RWPE2 (cell line): ENCODE results near the gene MDH1B.
"Not testable (repeated sequence)": the region's sequence is repeated elsewhere in the genome, so short reads cannot be mapped to it uniquely, and the experiment has no call there.

Experiments used
- ATAC-seq: fragments of 200-7000 bp; cut with Tn5 transposase; 3 replicates; pipeline ENCODE4 v1.9.1; 2021; ENCODE audit warnings: low read depth
- DNase-seq: peaks from one replicate; pipeline ENCODE4 v3.0.0-alpha.2; 2020; ENCODE audit warnings: low spot score
- H3K27ac ChIP-seq: fragments of 450-650 bp; 2 replicates; pipeline ENCODE4 v1.5.1; 2017; ENCODE audit warnings: mild to moderate bottlenecking; ENCODE audit not compliant: poor library complexity, severe bottlenecking
- H3K27me3 ChIP-seq: fragments of 250-450 bp; sonication (Bioruptor Pico); 2 replicates; pipeline ENCODE4 v1.5.1; 2021; ENCODE audit warnings: mild to moderate bottlenecking, moderate library complexity; ENCODE audit not compliant: insufficient read depth, poor library complexity, severe bottlenecking
- H3K36me3 ChIP-seq: fragments of 250-450 bp; sonication (Bioruptor Pico); 2 replicates; pipeline ENCODE4 v1.5.1; 2020; ENCODE audit warnings: low read depth, mild to moderate bottlenecking, moderate library complexity
- H3K4me1 ChIP-seq: fragments of 250-450 bp; sonication (Bioruptor Pico); 2 replicates; pipeline ENCODE4 v1.5.1; 2021; ENCODE audit warnings: mild to moderate bottlenecking, moderate library complexity; ENCODE audit not compliant: insufficient read depth, poor library complexity, severe bottlenecking
- H3K4me3 ChIP-seq: fragments of 250-450 bp; sonication (Bioruptor Pico); 2 replicates; pipeline ENCODE4 v1.5.1; 2021; ENCODE audit warnings: mild to moderate bottlenecking, moderate library complexity; ENCODE audit not compliant: severe bottlenecking
- H3K9me3 ChIP-seq: fragments of 250-450 bp; sonication (Bioruptor Pico); 2 replicates; pipeline ENCODE4 v1.5.1; 2021; ENCODE audit warnings: mild to moderate bottlenecking, moderate library complexity; ENCODE audit not compliant: severe bottlenecking
- TF ChIP-seq, protein P1 (sequence below): fragments of 450-650 bp; IDR thresholded peaks from one replicate; pipeline ENCODE4 v1.5.1; 2017; ENCODE audit warnings: mild to moderate bottlenecking, moderate library complexity; ENCODE audit not compliant: poor library complexity, severe bottlenecking

The MDH1B gene

DNA sequence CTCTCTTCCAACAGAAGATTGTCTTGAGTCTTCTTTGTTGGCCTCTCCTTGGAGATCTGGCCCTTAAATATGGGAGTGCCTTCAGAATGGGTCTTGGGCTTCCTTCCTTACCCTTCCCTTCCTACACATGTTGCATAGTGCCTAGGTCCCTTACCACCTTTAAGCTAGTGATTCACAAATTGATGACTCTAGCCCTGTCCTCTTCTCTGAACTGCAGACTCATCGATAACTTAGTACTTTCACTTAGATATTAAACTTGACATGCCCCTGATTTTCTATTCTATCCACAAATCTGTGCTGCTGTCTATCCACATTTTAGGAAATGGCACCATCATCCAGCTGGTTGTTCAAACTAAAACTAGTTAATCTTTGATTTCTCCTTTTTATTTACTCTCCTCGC is 37.8 kb downstream of the MDH1B start:
- TF ChIP-seq, protein P1, sequence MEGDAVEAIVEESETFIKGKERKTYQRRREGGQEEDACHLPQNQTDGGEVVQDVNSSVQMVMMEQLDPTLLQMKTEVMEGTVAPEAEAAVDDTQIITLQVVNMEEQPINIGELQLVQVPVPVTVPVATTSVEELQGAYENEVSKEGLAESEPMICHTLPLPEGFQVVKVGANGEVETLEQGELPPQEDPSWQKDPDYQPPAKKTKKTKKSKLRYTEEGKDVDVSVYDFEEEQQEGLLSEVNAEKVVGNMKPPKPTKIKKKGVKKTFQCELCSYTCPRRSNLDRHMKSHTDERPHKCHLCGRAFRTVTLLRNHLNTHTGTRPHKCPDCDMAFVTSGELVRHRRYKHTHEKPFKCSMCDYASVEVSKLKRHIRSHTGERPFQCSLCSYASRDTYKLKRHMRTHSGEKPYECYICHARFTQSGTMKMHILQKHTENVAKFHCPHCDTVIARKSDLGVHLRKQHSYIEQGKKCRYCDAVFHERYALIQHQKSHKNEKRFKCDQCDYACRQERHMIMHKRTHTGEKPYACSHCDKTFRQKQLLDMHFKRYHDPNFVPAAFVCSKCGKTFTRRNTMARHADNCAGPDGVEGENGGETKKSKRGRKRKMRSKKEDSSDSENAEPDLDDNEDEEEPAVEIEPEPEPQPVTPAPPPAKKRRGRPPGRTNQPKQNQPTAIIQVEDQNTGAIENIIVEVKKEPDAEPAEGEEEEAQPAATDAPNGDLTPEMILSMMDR, result no peak
- no peak overlapping the region for H3K27ac ChIP-seq
- H3K4me3 ChIP-seq, result no peak overlapping the region
- H3K36me3 ChIP-seq, result no peaks in the 10 kb centered on the region
- H3K27me3 ChIP-seq, result no peaks in the 10 kb centered on the region
- H3K9me3 ChIP-seq, result no peaks in the 10 kb centered on the region
- H3K4me1 ChIP-seq, result no peaks in the 10 kb centered on the region
- ATAC-seq, result no peak
- DNase-seq, result no peak

DNA sequence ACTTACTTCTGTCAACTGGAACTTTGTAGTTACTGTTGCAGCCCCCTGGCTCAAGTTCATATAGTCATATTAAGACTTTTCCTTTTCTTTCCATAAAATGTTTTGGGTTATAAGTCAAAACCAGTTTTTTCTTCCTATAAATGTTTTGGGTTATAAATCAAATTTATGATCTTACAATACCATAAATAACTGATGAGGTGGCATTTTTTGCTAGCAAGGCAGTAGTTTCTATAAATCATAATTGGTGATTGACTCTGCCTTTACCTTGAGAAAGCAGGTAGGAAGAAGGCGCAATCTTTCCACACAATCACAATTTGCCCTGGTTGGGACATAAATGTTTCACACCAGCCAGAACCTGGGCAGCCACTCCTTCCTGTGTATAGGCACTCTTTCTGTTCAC is 41.8 kb downstream of the MDH1B start:
- Histone ChIP-seq H3K4me3 (no peak overlapping the region), H3K36me3 (no peaks in the 10 kb centered on the region), H3K4me1 (no peaks in the 10 kb centered on the region), H3K27me3 (no peaks in the 10 kb centered on the region), H3K9me3 (no peaks in the 10 kb centered on the region), H3K27ac (no peak overlapping the region)
- DNase-seq, result no peak
- ATAC-seq, result no peak
- TF ChIP-seq, protein P1, result no peak

DNA sequence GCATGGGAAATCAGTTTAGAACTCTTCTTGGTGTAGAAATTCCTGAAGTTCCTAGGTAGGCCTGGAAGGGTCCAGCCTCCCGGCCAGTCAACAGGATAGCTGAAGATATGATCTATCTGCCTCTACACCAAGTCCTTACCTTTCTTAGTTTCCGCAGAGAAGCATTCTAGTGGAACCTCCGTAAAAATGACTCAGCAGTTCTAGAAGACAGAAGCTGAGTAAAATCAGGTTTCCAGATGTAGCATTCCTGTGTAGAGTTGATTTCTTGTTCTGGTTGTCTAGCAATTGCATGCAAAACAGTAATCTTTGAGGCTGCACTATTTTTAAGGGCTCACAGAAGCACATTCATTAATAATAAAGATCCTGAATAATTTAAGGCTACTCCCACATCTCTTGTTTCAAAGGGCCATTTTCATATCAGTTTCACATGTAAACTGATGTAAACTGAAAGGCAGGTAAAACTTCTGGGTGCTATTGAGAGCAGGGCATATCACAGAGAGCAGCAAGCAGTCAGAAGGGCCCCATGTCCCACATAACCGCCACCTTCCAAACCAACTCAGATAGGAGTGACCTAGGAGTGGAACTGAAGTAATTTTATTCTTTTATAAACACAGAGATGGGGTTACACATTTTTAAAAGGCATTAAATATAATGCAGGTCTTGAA is 43.7 kb downstream of the MDH1B start:
- H3K27ac ChIP-seq, result no peak overlapping the region
- no peak for ATAC-seq

DNA sequence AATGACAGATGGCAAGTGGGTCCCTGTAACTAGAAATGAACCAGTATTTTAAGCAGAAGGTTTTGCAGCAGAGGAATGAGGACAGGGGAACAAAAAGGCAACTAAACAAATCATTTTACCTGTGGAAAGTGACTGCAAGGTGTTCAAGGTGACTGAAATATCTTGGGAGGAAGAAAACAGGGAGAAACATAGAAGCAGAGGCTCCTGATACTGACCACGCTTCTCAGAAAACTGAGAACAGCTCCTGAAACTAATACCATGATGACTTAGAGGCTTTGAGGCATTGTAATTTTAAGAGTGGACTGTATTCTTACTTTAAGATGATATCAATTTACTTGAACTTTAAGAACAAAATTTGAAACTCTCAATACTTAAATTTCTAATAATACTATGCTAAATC is 46.8 kb downstream of the MDH1B start, which contains the start of gene DYTN:
Gene DYTN, minus strand, starts transcription at position 101 of the 400 bp plus-strand sequence. CDS start 117 bp downstream, outside the sequence.
- H3K36me3 ChIP-seq, result no peaks in the 10 kb centered on the region
- TF ChIP-seq, protein P1, result no peak
- no peaks in the 10 kb centered on the region for H3K9me3 ChIP-seq
- H3K27me3 ChIP-seq, result no peaks in the 10 kb centered on the region
- H3K27ac ChIP-seq, result no peak within 1 kb of the TSS
- DNase-seq (no peak), ATAC-seq (no peak)
- H3K4me1 ChIP-seq, result no peaks in the 10 kb centered on the region
- no peak within 1 kb of the TSS for H3K4me3 ChIP-seq

More for the DNA sequence above, 43.7 kb downstream of the MDH1B start:
- Histone ChIP-seq H3K36me3 (no peaks in the 10 kb centered on the region), H3K4me1 (no peaks in the 10 kb centered on the region), H3K9me3 (no peaks in the 10 kb centered on the region), H3K4me3 (no peak overlapping the region), H3K27me3 (no peaks in the 10 kb centered on the region)
- no peak for DNase-seq
- TF ChIP-seq, protein P1, result no peak

DNA sequence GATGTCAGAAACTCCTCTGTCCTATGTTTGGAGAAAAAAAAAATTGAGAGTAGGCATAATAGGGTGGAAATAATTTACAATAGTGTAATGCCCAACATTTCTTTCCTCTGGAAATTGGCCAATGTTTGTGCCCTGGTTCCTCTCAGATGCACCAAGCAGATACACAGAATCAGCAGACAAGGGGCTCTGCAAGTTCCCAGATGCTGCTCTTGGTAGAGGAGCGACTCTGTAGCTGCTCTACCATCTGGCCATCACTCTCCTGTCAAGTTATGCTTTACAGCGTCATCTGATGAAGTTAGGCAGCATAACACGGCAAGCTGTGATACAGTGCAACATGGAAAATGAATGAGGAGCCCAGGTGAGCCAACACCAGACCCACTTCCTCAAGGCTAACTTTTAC is 48.5 kb downstream of the MDH1B start:
- no peaks in the 10 kb centered on the region for H3K27me3 ChIP-seq
- ATAC-seq (no peak), DNase-seq (no peak)
- H3K4me3 ChIP-seq, result no peak overlapping the region
- TF ChIP-seq, protein P1, result no peak
- H3K27ac ChIP-seq, result no peak overlapping the region
- no peaks in the 10 kb centered on the region for H3K4me1 ChIP-seq
- H3K36me3 ChIP-seq, result no peaks in the 10 kb centered on the region
- no peaks in the 10 kb centered on the region for H3K9me3 ChIP-seq

DNA sequence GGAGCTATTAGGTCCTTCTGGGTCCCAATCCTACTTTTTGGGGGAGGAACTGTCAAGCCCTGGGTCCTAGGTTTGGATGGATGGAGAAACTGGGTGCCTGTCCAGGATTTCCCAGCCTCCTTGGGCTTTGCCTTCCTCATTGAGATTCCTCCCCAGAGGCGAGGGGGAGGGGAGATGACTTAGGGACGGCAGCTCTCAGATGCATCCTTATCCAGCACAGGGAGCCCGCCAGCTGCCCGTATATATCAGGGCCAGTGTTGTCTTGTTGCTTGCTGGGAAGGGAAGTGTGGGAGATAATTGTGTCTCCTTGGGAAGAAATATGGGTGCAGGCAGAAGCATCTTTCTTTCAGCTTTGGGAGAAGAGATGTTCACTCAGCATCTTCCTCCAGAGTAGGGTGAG is 49.9 kb downstream of the MDH1B start:
- ATAC-seq, H3K4me3 ChIP-seq, H3K27ac ChIP-seq, H3K27me3 ChIP-seq, H3K9me3 ChIP-seq, DNase-seq, H3K36me3 ChIP-seq, H3K4me1 ChIP-seq: not testable (repeated sequence)
